ENCODE measurements around the gene CADPS2. TPM values are rescaled to one million over a fixed set of nuclear protein-coding genes. Genes with fewer than 3 reads are reported as not detected.

CADPS2 gene
- total and polyA plus RNA-seq, 2 of the 4 experiments (the other 2 are of a cell fraction) = 0.10 to 0.54 TPM

GRCh38 chr7:122454776-122455507 is 431.3 kb downstream of the CADPS2 start:
- 70% methylated on average over 2 of the region's 4 CpGs; no CpG with 5 or more reads in 1 of the 2 experiments for WGBS, 2 experiments (ENCODE audit: extremely low coverage in 2 of 2, insufficient read length in 1 of 2)
- H3K9ac ChIP-seq (ENCODE audit: low read depth, low read length) = no peak overlapping the region
- intact Hi-C loops (cut with micrococcal nuclease) = no loop called here
- ChIA-PET CTCF (no interaction called here), POLR2A (ENCODE audit: unreplicated experiment) (no interaction called here)
- H2BK5ac ChIP-seq (ENCODE audit: low read depth, low read length, poor library complexity, severe bottlenecking) = no peak overlapping the region
- no peak overlapping the region for H2AK5ac ChIP-seq (ENCODE audit: low read depth, low read length)
- in situ Hi-C loops (cut with MboI; ENCODE audit: low sequenced_read_pairs) = no loop called here
- H3K18ac ChIP-seq (ENCODE audit: low read depth, low read length) = no peak overlapping the region
- no peak overlapping the region for H3K14ac ChIP-seq (replicated peaks; ENCODE audit: low read depth, low read length)
- no peak overlapping the region for H3K27ac ChIP-seq (ENCODE audit: insufficient read depth, low read length)
- ATAC-seq (ENCODE audit: low read depth) (no peak), DNase-seq (no peak)
- TF ChIP-seq RCOR1 (IDR thresholded peaks at IDR 0.05; ENCODE audit: insufficient replicate concordance, low read length) = no peak
- TF ChIP-seq ELK1 (IDR thresholded peaks at IDR 0.05; ENCODE audit: borderline replicate concordance, low read depth, low read length) = no peak
- TF ChIP-seq NFE2L2 (IDR thresholded peaks at IDR 0.05; ENCODE audit: low read depth, low read length) = 0 out of 2 replicates have a peak, but pooled peaks have one; percentile 46
- no peak for TF ChIP-seq MAFK (IDR thresholded peaks at IDR 0.05; ENCODE audit: low read depth, low read length)
- no peak for TF ChIP-seq BHLHE40 (IDR thresholded peaks at IDR 0.05; ENCODE audit: low read depth, low read length)
- no peak overlapping the region for H2AFZ ChIP-seq (replicated peaks; ENCODE audit: low read length, poor library complexity)
- H2BK20ac ChIP-seq (ENCODE audit: low read depth, low read length) = no peak overlapping the region
- H3K36me3 ChIP-seq (ENCODE audit: control insufficient read depth, insufficient read depth, low read length) = no peaks in the 10 kb centered on the region
- dilution Hi-C loops (cut with HindIII; ENCODE audit: low sequenced_read_pairs, unreplicated experiment) = no loop called here
- no peak overlapping the region for H4K8ac ChIP-seq (ENCODE audit: low read depth in 2 of 2, low read length in 2 of 2)
- no peak overlapping the region for H2AK9ac ChIP-seq (replicated peaks; ENCODE audit: low read depth, low read length, poor library complexity)
- BruUV-seq (replicated peaks) = no TSS peak
- H3K27me3 ChIP-seq (ENCODE audit: control insufficient read depth, insufficient read depth, low read length) = no peaks in the 10 kb centered on the region
- H3K4me2 ChIP-seq (ENCODE audit: low read depth, low read length) = no peak overlapping the region
- H4K20me1 ChIP-seq (ENCODE audit: insufficient read depth, low read length) = no peaks in the 10 kb centered on the region
- H4K5ac ChIP-seq (ENCODE audit: low read depth, low read length) = no peak overlapping the region
- no peaks in the 10 kb centered on the region for H3K4me1 ChIP-seq (ENCODE audit: control insufficient read depth, insufficient read depth, low read length)
- H3K23ac ChIP-seq (ENCODE audit: low read depth, low read length) = no peak overlapping the region
- no peak overlapping the region for H4K91ac ChIP-seq (ENCODE audit: insufficient read depth, low read depth, low read length)
- H3K9me1 ChIP-seq (ENCODE audit: insufficient read depth, low read length) = no peaks in the 10 kb centered on the region
- H2BK120ac ChIP-seq (ENCODE audit: low read depth, low read length) = no peak overlapping the region
- H3K56ac ChIP-seq (ENCODE audit: extremely low read depth, insufficient read depth, low read length) = no peak overlapping the region
- no peaks in the 10 kb centered on the region for H3K9me3 ChIP-seq (ENCODE audit: control insufficient read depth, insufficient read depth, low read length)
- no peak overlapping the region for H3K4me3 ChIP-seq (ENCODE audit: insufficient read depth, low read depth, low read length)
- H3K4ac ChIP-seq (ENCODE audit: low read depth, low read length) = no peak overlapping the region
- no peaks in the 10 kb centered on the region for H3K79me1 ChIP-seq (ENCODE audit: low read depth in 1 of 2, low read length in 2 of 2)
- no peak overlapping the region for H2BK15ac ChIP-seq (ENCODE audit: low read depth, low read length)
